Cardiac fibroblast (primary cell): ENCODE measurements around the gene DPP6.

ENCODE experiments used
- DNase-seq, 2 donors: peaks; one replicate each; pipeline versions ENCODE4 v3.0.0 to v3.0.0-alpha.2; 2010; ENCODE audit warnings: low read depth in 2 of 2
- H3K4me3 ChIP-seq, 2 donors: replicated peaks in 1 of 2; 1 replicate in 1 of 2; 2 replicates in 1 of 2; pipeline ENCODE4 v1.5.1; 2011; ENCODE audit warnings: low read depth in 2 of 2, low read length in 2 of 2, mild to moderate bottlenecking in 2 of 2, moderate library complexity in 1 of 2
- CTCF ChIP-seq: IDR thresholded peaks from one replicate; pipeline ENCODE4 v1.5.1; 2011; ENCODE audit warnings: low read depth, mild to moderate bottlenecking, low read length, inconsistent platforms

The DPP6 gene

GRCh38 chr7:154903083-154903731 lies 851.0 kb downstream of the DPP6 start:
- DNase-seq: no peak
- no peak overlapping the region for H3K4me3 ChIP-seq
- TF ChIP-seq CTCF: no peak

GRCh38 chr7:154905146-154905545 lies 852.9 kb downstream of the DPP6 start:
- TF ChIP-seq CTCF: no peak
- H3K4me3 ChIP-seq: no peak overlapping the region
- no peak for DNase-seq

GRCh38 chr7:154905615-154906014 lies 853.4 kb downstream of the DPP6 start:
- H3K4me3 ChIP-seq: no peak overlapping the region
- TF ChIP-seq CTCF: no peak
- no peak for DNase-seq

- TF ChIP-seq CTCF: no peak
- no peak overlapping the region for H3K4me3 ChIP-seq
- no peak for DNase-seq
Measured at GRCh38 chr7:154906201-154906600, 854.0 kb downstream of the DPP6 start.

GRCh38 chr7:154906736-154907355 lies 854.6 kb downstream of the DPP6 start:
- TF ChIP-seq CTCF: no peak
- H3K4me3 ChIP-seq: no peak overlapping the region
- DNase-seq: no peak

GRCh38 chr7:154907651-154908620 lies 855.7 kb downstream of the DPP6 start:
- H3K4me3 ChIP-seq: no peak overlapping the region
- no peak for DNase-seq
- no peak for TF ChIP-seq CTCF
